T1000 (cell line): Measurements from ENCODE around the gene LRRC34.

Experiments
- DNase-seq: peaks from one replicate; lab custom pipeline; 2025; ENCODE audit warnings: mixed read lengths; lab: John Stamatoyannopoulos, UW

LRRC34 gene

GRCh38 chr3:169813757-169814517, 1.2 kb upstream of the LRRC34 start:
- DNase-seq = no peak

- no peak for DNase-seq
Observed at GRCh38 chr3:169813278-169813677, 574 bp upstream of the LRRC34 start.

- DNase-seq = no peak
Observed at GRCh38 chr3:169811631-169812331, 923 bp downstream of the LRRC34 start.

- DNase-seq = no peak
Observed at GRCh38 chr3:169809230-169809795, 3.4 kb downstream of the LRRC34 start.

GRCh38 chr3:169804681-169805080, 8.0 kb downstream of the LRRC34 start:
- no peak for DNase-seq

- DNase-seq = no peak
Observed at GRCh38 chr3:169792359-169792758, 20.3 kb downstream of the LRRC34 start.

GRCh38 chr3:169790687-169791429, 21.8 kb downstream of the LRRC34 start:
- DNase-seq = no peak

GRCh38 chr3:169790219-169790618, 22.5 kb downstream of the LRRC34 start:
- DNase-seq = no peak

GRCh38 chr3:169787791-169788190, 24.9 kb downstream of the LRRC34 start:
- no peak for DNase-seq

GRCh38 chr3:169787120-169787519, 25.6 kb downstream of the LRRC34 start:
- DNase-seq = no peak

GRCh38 chr3:169781209-169781855, 31.4 kb downstream of the LRRC34 start:
- DNase-seq = no peak

GRCh38 chr3:169780742-169781141, 32.0 kb downstream of the LRRC34 start:
- DNase-seq = no peak

- DNase-seq = no peak
Observed at GRCh38 chr3:169777822-169778221, 34.9 kb downstream of the LRRC34 start.

- DNase-seq = no peak
Observed at GRCh38 chr3:169774186-169774585, 38.5 kb downstream of the LRRC34 start.

- DNase-seq = peak; percentile 79
Observed at GRCh38 chr3:169772897-169773816, 39.5 kb downstream of the LRRC34 start, which contains the start of gene MYNN. Gene MYNN (plus strand): TSS chr3:169773396. CDS start chr3:169774296, 900 bp downstream.

GRCh38 chr3:169772305-169772896, 40.3 kb downstream of the LRRC34 start:
- peak; percentile 35 for DNase-seq

- peak; percentile 60 for DNase-seq
Observed at GRCh38 chr3:169771497-169772304, 41.0 kb downstream of the LRRC34 start.

- DNase-seq = peak; percentile 35
Observed at GRCh38 chr3:169769287-169770181, 43.2 kb downstream of the LRRC34 start, which contains the start of gene ACTRT3. Gene ACTRT3 (minus strand): TSS chr3:169769561. CDS start chr3:169769520, 41 bp downstream.
